AG10803 (cell line): ENCODE data around the gene C2orf74.
A peak's percentile ranks its signal among the peaks of the same experiment; 100 is the strongest.
"Not testable (repeated sequence)": the region's sequence is repeated elsewhere in the genome, so short reads cannot be mapped to it uniquely, and the experiment has no call there.

Experiments used
- DNase-seq: peaks from one replicate; pipeline ENCODE4 v3.0.0; 2010; ENCODE audit warnings: low read depth
- H3K4me3 ChIP-seq: 2 replicates; pipeline ENCODE4 v1.5.1; 2011; ENCODE audit warnings: mild to moderate bottlenecking, low read length, control low read depth
- TF ChIP-seq, protein P1 (sequence below): conservative IDR thresholded peaks from 2 replicates; pipeline ENCODE4 v1.5.1; 2011; ENCODE audit warnings: mild to moderate bottlenecking, low read length, control low read depth, inconsistent platforms

Gene C2orf74

DNA sequence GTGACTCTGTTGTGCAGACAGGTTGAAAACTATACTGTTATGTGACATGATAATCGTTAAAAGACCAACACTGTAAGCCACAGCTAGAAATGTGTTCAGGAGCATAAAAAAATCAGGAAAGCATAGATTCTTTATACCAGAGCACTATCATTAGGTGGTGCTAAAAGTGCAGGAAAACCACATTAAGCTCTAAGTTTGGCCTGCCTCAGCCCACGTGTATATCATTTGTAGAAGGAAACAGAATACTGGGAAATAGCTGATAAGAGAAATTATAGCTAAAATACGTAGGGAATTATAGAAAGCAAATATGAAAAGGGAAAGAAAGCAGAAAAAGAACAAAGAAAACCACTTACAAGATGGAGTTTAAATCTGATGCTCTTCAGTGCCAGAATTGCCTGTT is 26.5 kb upstream of the C2orf74 start:
- TF ChIP-seq, protein P1, sequence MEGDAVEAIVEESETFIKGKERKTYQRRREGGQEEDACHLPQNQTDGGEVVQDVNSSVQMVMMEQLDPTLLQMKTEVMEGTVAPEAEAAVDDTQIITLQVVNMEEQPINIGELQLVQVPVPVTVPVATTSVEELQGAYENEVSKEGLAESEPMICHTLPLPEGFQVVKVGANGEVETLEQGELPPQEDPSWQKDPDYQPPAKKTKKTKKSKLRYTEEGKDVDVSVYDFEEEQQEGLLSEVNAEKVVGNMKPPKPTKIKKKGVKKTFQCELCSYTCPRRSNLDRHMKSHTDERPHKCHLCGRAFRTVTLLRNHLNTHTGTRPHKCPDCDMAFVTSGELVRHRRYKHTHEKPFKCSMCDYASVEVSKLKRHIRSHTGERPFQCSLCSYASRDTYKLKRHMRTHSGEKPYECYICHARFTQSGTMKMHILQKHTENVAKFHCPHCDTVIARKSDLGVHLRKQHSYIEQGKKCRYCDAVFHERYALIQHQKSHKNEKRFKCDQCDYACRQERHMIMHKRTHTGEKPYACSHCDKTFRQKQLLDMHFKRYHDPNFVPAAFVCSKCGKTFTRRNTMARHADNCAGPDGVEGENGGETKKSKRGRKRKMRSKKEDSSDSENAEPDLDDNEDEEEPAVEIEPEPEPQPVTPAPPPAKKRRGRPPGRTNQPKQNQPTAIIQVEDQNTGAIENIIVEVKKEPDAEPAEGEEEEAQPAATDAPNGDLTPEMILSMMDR: peak; percentile 54
- DNase-seq: peak; percentile 49
- H3K4me3 ChIP-seq: no peak overlapping the region

- TF ChIP-seq, protein P1: no peak
Measured at GRCh38 chr2:61138859-61139258, 23.1 kb upstream of the C2orf74 start.

GRCh38 chr2:61141151-61141550 is 20.8 kb upstream of the C2orf74 start:
- TF ChIP-seq, protein P1: no peak
- H3K4me3 ChIP-seq: no peak overlapping the region

More at GRCh38 chr2:61138859-61139258, 23.1 kb upstream of the C2orf74 start:
- DNase-seq: no peak
- H3K4me3 ChIP-seq: no peak overlapping the region

GRCh38 chr2:61144697-61145268 is 17.2 kb upstream of the C2orf74 start:
- TF ChIP-seq, protein P1: peak; percentile 16; the same call in 1 of the 2 replicates
- H3K4me3 ChIP-seq: peak overlapping the region; percentile 98
- peak; percentile 95 for DNase-seq

More at GRCh38 chr2:61141151-61141550, 20.8 kb upstream of the C2orf74 start:
- DNase-seq: no peak

- DNase-seq: no peak
- no peak overlapping the region for H3K4me3 ChIP-seq
- TF ChIP-seq, protein P1: no peak
Measured at GRCh38 chr2:61145990-61146389, 16.0 kb upstream of the C2orf74 start.

DNA sequence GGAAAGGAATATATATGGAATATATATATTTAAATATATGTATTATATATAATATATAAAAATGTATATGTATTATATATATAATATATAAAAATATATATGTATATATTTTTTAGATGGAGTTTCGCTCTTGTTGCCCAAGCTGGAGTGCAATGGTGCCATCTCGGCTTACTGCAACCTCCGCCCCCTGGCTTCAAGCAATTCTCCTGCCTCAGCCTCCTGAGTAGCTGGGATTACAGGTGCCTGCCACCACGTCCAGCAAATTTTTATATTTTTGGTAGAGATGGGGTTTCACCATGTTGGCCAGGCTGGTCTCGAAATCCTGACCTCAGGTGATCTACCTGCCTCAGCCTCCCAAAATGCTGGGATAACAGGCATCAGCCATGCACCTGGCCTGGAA is 13.9 kb upstream of the C2orf74 start:
- DNase-seq, H3K4me3 ChIP-seq: not testable (repeated sequence)

GRCh38 chr2:61149074-61149473 is 12.9 kb upstream of the C2orf74 start:
- H3K4me3 ChIP-seq: no peak overlapping the region
- DNase-seq: no peak
- TF ChIP-seq, protein P1: no peak

DNA sequence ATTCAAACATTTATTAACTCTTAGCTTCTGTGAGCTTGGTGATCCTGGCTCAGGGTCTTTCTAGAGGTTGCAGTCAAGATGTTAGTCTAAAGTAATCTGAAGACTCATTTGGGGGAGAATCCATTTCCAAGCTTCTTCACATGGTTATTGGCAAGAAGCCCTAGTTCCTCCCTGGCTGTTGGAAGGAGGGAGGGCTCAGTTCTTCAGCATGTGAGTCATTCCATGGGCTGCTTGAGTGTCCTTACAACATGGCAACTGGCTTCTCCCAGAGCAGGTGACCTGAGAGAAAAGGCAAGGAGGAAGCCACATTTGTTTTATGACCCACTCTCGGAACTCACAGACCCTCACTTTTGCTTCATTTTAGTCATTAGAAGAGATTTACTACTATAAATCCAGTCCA is 10.6 kb upstream of the C2orf74 start:
- peak; percentile 8 for DNase-seq
- H3K4me3 ChIP-seq: no peak overlapping the region
- TF ChIP-seq, protein P1: no peak
